Measurements from ENCODE around the gene EEPD1.

GRCh38 chr7:36201122-36201723 lies 48.2 kb downstream of the EEPD1 start:
- TF ChIP-seq CTCF (IDR thresholded peaks at IDR 0.05) (no peak), POLR2A (IDR thresholded peaks at IDR 0.05) (no peak), EP300 (IDR thresholded peaks at IDR 0.05) (no peak)

Measured in ovary (tissue), 3 donors.